GM18907 (cell line): ENCODE data around the gene TEKT5.

Source experiments
- ATAC-seq: cut with Tn5 transposase; IDR thresholded peaks from one replicate; pipeline ENCODE4 v1.9.1; 2021; ENCODE audit warnings: mild to moderate bottlenecking, moderate library complexity; ENCODE audit not compliant: unreplicated experiment

The TEKT5 gene

DNA sequence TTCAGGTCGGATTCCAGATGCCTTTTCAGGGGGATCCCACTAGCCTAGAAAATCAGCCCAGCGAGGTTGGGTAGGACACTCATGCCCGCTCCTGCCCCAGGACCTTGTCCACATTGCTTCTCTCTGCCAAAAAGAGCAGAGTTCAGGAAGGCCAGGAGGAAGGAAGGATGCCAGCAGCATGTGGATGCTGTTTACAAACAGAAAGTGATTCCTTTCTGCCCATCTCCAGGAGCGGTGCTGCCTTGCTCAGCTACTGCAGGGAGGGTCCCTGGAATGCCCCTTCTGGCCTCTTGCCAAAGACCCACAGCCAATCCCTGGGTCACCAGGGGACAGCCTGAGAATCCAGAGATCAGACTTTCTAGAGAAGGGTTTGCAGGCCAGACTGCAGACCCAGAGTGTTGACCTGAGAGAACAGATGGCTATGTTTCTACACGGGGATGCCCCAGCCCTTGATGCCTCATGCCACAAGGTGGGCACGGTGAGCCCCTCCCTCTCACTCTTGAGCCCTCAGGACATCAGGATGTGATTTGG lies 82.0 kb downstream of the TEKT5 start:
- ATAC-seq = no peak

DNA sequence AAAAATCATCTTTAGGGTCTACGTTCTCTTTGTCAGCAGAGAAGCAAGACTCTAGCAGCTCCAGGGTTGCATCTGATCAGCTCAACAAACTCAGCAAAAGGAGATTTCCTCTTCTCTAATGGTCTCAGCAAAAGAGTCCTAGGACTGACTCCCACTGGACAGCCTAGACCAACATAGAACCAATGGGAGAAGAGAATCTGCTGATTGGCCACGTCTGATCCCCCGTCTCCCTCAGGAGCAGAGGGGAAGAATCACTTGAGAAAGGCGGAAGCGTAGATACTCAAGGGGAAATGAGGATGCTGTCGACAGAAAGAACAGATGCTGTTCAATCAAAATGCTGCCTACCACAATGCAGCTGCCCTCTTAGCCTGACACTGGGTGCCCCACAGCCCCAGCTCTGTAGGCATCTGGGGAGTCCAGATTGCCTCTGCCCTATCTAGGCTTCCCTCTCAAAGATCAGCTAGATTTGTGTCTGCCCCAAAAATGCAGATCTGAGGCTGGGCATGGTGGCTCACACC lies 82.8 kb downstream of the TEKT5 start:
- no peak for ATAC-seq

GRCh38 chr16:10610499-10611184 lies 84.1 kb downstream of the TEKT5 start:
- ATAC-seq = no peak

DNA sequence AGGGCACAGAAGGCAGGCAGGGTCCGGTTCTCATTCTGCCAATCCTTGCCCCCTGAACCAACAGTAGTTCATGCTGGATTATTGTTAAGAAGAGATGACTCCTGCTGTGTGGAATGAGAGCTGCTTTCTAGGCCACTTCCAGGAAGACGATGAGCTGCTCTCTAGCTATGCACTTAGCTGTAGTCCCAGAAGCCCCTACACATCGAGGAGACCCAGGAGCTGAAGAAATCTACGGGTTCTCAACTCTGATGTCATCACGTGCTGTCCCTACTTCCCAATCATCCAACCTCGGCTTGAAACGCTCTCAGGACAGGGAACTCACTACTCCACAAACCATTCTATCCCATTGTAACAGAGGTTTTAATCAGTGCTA lies 85.3 kb downstream of the TEKT5 start:
- ATAC-seq = no peak

- ATAC-seq = no peak
These were observed 85.9 kb downstream of the TEKT5 start for GRCh38 chr16:10608687-10609401.

GRCh38 chr16:10607157-10607556 lies 87.6 kb downstream of the TEKT5 start:
- ATAC-seq = no peak

- ATAC-seq = no peak
These were observed 88.1 kb downstream of the TEKT5 start for GRCh38 chr16:10606607-10607006.

GRCh38 chr16:10605636-10606035 lies 89.1 kb downstream of the TEKT5 start:
- no peak for ATAC-seq

GRCh38 chr16:10601444-10602408 lies 93.0 kb downstream of the TEKT5 start:
- ATAC-seq = no peak

DNA sequence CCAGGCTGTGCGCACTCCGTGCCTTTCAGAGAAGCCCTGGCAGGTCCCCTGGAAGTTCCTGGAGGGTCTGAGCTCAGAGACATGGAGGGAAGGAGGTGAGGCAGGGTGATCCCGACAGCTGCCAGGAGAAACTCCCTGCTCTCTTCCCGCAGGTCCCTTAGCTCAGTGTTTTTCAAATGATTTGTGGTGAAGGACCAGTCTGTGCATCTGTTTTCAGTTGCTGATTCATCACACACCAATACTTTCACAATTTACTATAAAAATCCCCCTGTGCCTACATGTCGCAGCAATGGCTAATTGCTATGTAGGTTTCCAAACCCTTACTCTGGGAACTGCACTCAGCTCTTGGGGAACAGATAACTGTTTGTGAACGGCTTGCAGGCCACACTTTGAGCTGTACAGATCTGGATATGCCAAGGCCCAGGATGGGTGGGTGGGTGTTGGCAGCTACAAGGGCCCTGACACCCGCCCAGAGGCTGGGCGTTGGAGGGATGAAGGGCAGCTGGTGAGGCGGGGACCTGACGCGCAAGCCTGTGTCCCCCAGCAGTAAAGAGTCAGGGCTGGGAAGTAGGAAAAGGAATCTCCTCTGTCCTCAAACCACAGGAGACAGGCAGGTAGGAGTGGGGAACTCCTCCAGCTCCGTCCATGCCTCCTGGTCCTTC lies 93.8 kb downstream of the TEKT5 start:
- peak; percentile 52 for ATAC-seq

DNA sequence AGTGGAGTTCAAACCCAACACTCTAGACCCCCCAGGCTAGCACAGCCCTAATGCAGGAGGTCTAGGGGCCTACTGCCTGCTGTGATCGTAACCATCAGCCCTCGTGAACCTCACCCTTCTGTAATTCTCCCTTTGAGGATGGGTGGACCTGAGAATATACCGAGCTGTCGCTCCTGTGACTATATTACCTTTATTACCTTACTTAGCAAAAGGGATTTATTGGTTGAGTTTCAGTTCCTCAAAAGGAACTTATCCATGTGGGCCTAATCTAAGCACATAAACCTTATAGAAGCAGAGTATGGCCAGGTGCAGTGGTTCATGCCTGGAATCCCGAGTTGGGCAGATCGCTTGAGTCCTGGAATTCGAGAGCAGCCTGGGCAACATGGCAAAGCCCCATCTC lies 95.1 kb downstream of the TEKT5 start:
- no peak for ATAC-seq

DNA sequence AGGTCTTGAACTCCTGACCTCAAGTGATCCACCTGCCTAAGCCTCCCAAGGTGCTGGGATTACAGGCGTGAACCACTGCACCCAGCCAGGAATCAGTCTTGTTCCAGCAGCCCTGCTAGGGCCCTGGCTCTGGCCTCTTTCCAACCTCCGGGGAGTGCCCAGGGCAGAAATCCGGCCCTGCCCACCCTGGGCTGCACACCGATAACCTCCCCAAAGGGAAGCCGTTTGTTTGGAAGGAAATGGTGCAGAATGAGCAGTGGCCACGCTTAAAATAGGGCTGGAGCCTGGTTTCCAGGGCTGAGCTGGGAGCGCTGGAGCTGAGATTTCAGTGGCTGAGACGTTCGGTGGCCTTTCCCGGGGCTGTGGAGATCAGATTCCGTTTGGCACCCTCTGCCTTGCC lies 96.6 kb downstream of the TEKT5 start:
- ATAC-seq = no peak

GRCh38 chr16:10597187-10597601 lies 97.5 kb downstream of the TEKT5 start:
- ATAC-seq = peak; percentile 45

- no peak for ATAC-seq
These were observed 100.3 kb downstream of the TEKT5 start for GRCh38 chr16:10594312-10594950.

GRCh38 chr16:10592611-10593010 lies 102.1 kb downstream of the TEKT5 start:
- no peak for ATAC-seq

DNA sequence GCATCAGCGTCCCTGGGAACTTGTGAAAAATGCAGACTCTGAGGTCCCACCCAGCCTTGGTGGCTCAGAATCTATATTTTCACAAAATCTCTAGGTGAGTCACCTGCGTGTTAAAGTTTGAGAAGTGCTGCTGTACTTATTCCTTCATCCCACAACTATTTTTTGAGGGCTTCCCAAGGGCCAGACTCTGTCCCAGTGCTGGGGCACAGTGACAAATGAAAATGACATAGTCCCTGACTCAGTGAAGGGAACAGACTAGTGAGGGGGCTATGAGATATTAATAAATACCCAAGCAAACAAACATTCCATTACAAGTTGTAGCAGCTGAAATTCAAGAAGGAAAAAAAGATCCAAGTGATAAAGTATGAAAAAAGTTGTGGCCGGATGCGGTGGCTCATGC lies 104.4 kb downstream of the TEKT5 start:
- ATAC-seq = no peak

DNA sequence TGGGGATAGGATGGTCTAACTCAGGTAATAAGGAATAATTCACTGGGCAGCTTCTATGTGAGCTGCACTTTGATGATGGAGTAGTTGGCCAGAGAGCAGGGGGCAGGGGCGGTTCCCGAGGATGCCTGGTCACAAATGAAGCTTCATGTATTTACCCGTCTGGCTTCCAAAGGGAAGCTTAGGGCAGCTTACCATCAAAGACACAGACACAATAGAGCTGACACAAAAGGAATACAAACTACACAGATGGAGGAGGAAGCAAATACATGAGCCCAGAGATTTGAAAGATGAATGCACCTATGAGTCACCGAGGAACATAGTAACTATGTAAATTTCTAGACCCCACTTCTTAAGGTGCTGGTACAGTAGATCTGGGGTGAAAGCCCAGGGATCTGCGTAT lies 105.6 kb downstream of the TEKT5 start:
- ATAC-seq = no peak

GRCh38 chr16:10587622-10588021 lies 107.1 kb downstream of the TEKT5 start:
- ATAC-seq = no peak

DNA sequence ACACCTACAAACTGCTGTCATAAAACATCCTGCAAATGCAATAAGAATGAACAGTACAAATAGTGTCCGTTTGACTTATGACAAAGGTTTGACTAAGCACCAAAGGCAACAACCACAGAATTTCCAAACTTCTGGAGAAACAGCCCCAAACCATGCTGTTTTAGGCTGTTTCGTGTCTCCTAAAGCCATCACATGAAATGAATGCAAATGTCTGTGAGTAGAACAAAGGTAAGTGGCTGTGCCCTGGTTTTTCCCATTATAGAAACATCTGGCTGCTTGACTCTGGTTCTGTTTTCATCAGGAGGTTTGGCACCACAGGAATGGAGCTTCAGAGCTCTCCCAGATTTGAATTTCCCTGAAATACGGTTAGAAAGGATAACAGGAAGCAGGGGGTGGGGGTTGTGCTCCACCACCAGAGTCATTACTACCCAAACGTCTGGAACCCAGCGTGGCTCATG lies 109.7 kb downstream of the TEKT5 start:
- no peak for ATAC-seq

GRCh38 chr16:10583269-10583668 lies 111.5 kb downstream of the TEKT5 start:
- ATAC-seq = no peak
